GM21515 (cell line): ENCODE measurements around the gene DENND6B.

ENCODE experiments used
- ATAC-seq: cut with Tn5 transposase; IDR thresholded peaks from one replicate; pipeline ENCODE4 v1.9.1; 2021; ENCODE audit not compliant: unreplicated experiment

The DENND6B gene

GRCh38 chr22:50289942-50290630 is 36.7 kb downstream of the DENND6B start:
- no peak for ATAC-seq

GRCh38 chr22:50289151-50289941 is 37.5 kb downstream of the DENND6B start:
- no peak for ATAC-seq

GRCh38 chr22:50287731-50288130 is 39.1 kb downstream of the DENND6B start:
- ATAC-seq: no peak

GRCh38 chr22:50286701-50287318 is 40.0 kb downstream of the DENND6B start:
- ATAC-seq: no peak

GRCh38 chr22:50286275-50286674 is 40.5 kb downstream of the DENND6B start:
- ATAC-seq: no peak

- no peak for ATAC-seq
Measured at GRCh38 chr22:50285568-50286229, 41.1 kb downstream of the DENND6B start.

GRCh38 chr22:50284479-50284878 is 42.3 kb downstream of the DENND6B start:
- ATAC-seq: no peak

- no peak for ATAC-seq
Measured at GRCh38 chr22:50283821-50284220, 43.0 kb downstream of the DENND6B start.

GRCh38 chr22:50282361-50283155 is 44.3 kb downstream of the DENND6B start:
- no peak for ATAC-seq

- ATAC-seq: no peak
Measured at GRCh38 chr22:50281957-50282356, 44.9 kb downstream of the DENND6B start.

- no peak for ATAC-seq
Measured at GRCh38 chr22:50281384-50281760, 45.4 kb downstream of the DENND6B start.

GRCh38 chr22:50280708-50281383 is 46.0 kb downstream of the DENND6B start:
- no peak for ATAC-seq

GRCh38 chr22:50280022-50280707 is 46.6 kb downstream of the DENND6B start:
- ATAC-seq: no peak

- no peak for ATAC-seq
Measured at GRCh38 chr22:50278956-50279619, 47.7 kb downstream of the DENND6B start.

- no peak for ATAC-seq
Measured at GRCh38 chr22:50278461-50278860, 48.4 kb downstream of the DENND6B start.

- no peak for ATAC-seq
Measured at GRCh38 chr22:50277761-50278160, 49.1 kb downstream of the DENND6B start.

- ATAC-seq: peak; percentile 45
Measured at GRCh38 chr22:50276143-50276542, 50.7 kb downstream of the DENND6B start.

GRCh38 chr22:50275181-50276055 is 51.4 kb downstream of the DENND6B start:
- no peak for ATAC-seq
